PC-9 (cell line): ENCODE results near the gene MAN2A2. TPM values are rescaled to one million over a fixed set of nuclear protein-coding genes. Genes with fewer than 3 reads are reported as not detected.
"Not testable (repeated sequence)": the region's sequence is repeated elsewhere in the genome, so short reads cannot be mapped to it uniquely, and the experiment has no call there.

Experiments used
- BruUV-seq: library from RNA; stranded (reverse); fragments of 400-500 nt; replicated peaks from 2 replicates; lab custom pipeline; 2021; lab: Mats Ljungman, UMichigan
- CTCF ChIA-PET: fragments of 300-600 bp; sonication (Branson Sonifier 250); formaldehyde crosslinking; loops from one replicate; lab custom pipeline; 2022; ENCODE audit warnings: antibody characterized with exemption; lab: Charles Lee
- POLR2A ChIA-PET: fragments of 300-600 bp; sonication (Branson Sonifier 250); formaldehyde crosslinking; loops from one replicate; lab custom pipeline; 2022; ENCODE audit warnings: antibody characterized with exemption; ENCODE audit not compliant: unreplicated experiment; lab: Charles Lee
- DNase-seq, 2 experiments: peaks; one replicate each; pipeline versions ENCODE4 v3.0.0 to v3.0.0-alpha.2; 2015 to 2022; ENCODE audit warnings: mixed read lengths in 1 of 2
- H2AFZ ChIP-seq: fragments of 200-600 bp; sonication (generic); 2 replicates; pipeline ENCODE4 v1.8.1; 2017; ENCODE audit warnings: antibody characterized with exemption
- H3F3A ChIP-seq: fragments of 200-600 bp; sonication (generic); 2 replicates; pipeline ENCODE4 v1.8.1; 2017; ENCODE audit warnings: antibody characterized with exemption, mild to moderate bottlenecking, low read depth; ENCODE audit not compliant: insufficient read depth
- H3K27ac ChIP-seq: fragments of 200-600 bp; sonication (generic); 2 replicates; pipeline ENCODE4 v1.6.1; 2016; ENCODE audit warnings: mixed run types
- H3K27me3 ChIP-seq: fragments of 200-600 bp; sonication (generic); 2 replicates; pipeline ENCODE4 v1.6.1; 2016; ENCODE audit warnings: low read depth, mixed run types; ENCODE audit not compliant: insufficient read depth
- H3K36me3 ChIP-seq: fragments of 200-600 bp; sonication (generic); 2 replicates; pipeline ENCODE4 v1.6.1; 2016; ENCODE audit warnings: low read depth, mixed run types
- H3K4me1 ChIP-seq: fragments of 200-600 bp; sonication (generic); replicated peaks from 2 replicates; pipeline ENCODE4 v1.6.1; 2016; ENCODE audit warnings: mixed run types; ENCODE audit not compliant: insufficient read depth
- H3K4me2 ChIP-seq: fragments of 200-600 bp; sonication (generic); 2 replicates; pipeline ENCODE4 v1.6.1; 2017; ENCODE audit warnings: mixed run types
- H3K4me3 ChIP-seq: fragments of 200-600 bp; sonication (generic); 2 replicates; pipeline ENCODE4 v1.6.1; 2016; ENCODE audit warnings: mixed run types
- H3K79me2 ChIP-seq: fragments of 200-600 bp; sonication (generic); 2 replicates; pipeline ENCODE4 v1.6.1; 2017; ENCODE audit warnings: low read depth, mixed run types
- H3K9me2 ChIP-seq: fragments of 200-600 bp; sonication (generic); 2 replicates; pipeline ENCODE4 v1.8.1; 2017; ENCODE audit warnings: mild to moderate bottlenecking; ENCODE audit not compliant: insufficient read depth
- H3K9me3 ChIP-seq: fragments of 200-600 bp; sonication (generic); 2 replicates; pipeline ENCODE4 v1.8.1; 2016; ENCODE audit warnings: low read depth; ENCODE audit not compliant: insufficient read depth
- H4K20me1 ChIP-seq: fragments of 200-600 bp; sonication (generic); 2 replicates; pipeline ENCODE4 v1.8.1; 2017; ENCODE audit not compliant: insufficient read depth
- EZH2 ChIP-seq: fragments of 200-600 bp; sonication (generic); IDR thresholded peaks from 2 replicates; pipeline ENCODE4 v1.8.0; 2017; ENCODE audit warnings: antibody characterized with exemption, low read depth
- intact Hi-C: fragments of 100-400 bp; cut with micrococcal nuclease; formaldehyde crosslinking; loops from one replicate; pipeline ENCODE4 v1.10.0; 2022; ENCODE audit not compliant: unreplicated experiment
- total RNA-seq: library from RNA; stranded (reverse); gene quantifications from 2 replicates; pipeline ENCODE4 v1.2.3, GENCODE V29; 2021
- TF ChIP-seq, protein P1 (sequence below): fragments of 200-600 bp; sonication (generic); conservative IDR thresholded peaks from 2 replicates; pipeline ENCODE4 v1.6.1; 2017; ENCODE audit warnings: mixed run types, antibody characterized with exemption, mild to moderate bottlenecking, moderate library complexity

The MAN2A2 gene
- total RNA-seq, 1 experiment from 2014 or later = 27.1 TPM

DNA sequence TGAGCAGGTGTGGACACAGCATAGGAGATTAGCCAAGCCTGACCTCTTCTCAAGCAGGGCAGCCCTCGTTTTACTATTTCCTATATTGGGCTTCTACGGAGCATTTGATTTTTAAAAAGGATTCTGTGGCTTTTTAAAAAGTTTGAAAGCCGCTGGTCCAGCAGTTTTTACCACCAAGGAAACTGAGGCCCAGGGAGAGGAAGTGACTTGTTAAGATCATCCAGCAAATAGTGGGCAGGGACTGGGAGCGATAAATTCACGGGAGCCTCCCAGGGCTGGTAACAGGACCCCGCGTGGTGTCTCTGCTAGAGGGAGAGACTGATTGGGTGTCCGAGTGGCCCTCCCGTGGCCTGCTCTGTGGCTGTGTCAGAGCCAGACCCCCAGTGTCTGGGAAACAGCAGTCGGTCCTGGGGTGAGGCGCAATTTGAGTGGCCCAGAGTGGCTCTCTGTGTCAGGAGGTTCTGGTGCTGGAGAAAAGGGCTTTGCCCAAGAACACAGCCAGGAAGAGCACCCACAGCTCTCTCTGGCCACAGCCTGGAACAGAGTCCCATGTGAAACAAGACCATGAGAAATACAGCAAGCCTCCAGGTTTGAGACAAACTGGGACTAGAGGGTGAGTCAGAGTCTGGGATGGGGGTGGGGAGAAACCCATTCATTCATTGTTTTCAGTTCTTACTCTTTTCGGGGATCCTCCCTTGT, 30.5 kb upstream of the MAN2A2 start:
- Histone ChIP-seq H3K9me2 (no peaks in the 10 kb centered on the region), H3F3A (peaks cover 52% of the 10 kb centered on the region), H3K4me1 (peaks cover 54% of the 10 kb centered on the region), H4K20me1 (peaks cover 26% of the 10 kb centered on the region), H3K36me3 (peaks cover 5% of the 10 kb centered on the region; the same call in 1 of the 2 replicates), H3K79me2 (peaks cover 32% of the 10 kb centered on the region), H3K4me3 (peak overlapping the region; percentile 73), H3K27me3 (no peaks in the 10 kb centered on the region), H3K27ac (peak overlapping the region; percentile 49), H2AFZ (peak overlapping the region; percentile 61; the same call in 1 of the 2 replicates), H3K4me2 (peak overlapping the region; percentile 95), H3K9me3 (no peaks in the 10 kb centered on the region)
- intact Hi-C loops = loop anchor here (5.0 kb wide), 4 partner anchors 155 to 395 kb away; partner anchors contain the start of gene BLM
- DNase-seq = peak in 1 of 2 experiments; percentile 46
- BruUV-seq = TSS peak; percentile 26
- POLR2A ChIA-PET = no interaction called here
- TF ChIP-seq EZH2 = no peak
- TF ChIP-seq, protein P1, sequence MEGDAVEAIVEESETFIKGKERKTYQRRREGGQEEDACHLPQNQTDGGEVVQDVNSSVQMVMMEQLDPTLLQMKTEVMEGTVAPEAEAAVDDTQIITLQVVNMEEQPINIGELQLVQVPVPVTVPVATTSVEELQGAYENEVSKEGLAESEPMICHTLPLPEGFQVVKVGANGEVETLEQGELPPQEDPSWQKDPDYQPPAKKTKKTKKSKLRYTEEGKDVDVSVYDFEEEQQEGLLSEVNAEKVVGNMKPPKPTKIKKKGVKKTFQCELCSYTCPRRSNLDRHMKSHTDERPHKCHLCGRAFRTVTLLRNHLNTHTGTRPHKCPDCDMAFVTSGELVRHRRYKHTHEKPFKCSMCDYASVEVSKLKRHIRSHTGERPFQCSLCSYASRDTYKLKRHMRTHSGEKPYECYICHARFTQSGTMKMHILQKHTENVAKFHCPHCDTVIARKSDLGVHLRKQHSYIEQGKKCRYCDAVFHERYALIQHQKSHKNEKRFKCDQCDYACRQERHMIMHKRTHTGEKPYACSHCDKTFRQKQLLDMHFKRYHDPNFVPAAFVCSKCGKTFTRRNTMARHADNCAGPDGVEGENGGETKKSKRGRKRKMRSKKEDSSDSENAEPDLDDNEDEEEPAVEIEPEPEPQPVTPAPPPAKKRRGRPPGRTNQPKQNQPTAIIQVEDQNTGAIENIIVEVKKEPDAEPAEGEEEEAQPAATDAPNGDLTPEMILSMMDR = no peak
- CTCF ChIA-PET = no interaction called here

DNA sequence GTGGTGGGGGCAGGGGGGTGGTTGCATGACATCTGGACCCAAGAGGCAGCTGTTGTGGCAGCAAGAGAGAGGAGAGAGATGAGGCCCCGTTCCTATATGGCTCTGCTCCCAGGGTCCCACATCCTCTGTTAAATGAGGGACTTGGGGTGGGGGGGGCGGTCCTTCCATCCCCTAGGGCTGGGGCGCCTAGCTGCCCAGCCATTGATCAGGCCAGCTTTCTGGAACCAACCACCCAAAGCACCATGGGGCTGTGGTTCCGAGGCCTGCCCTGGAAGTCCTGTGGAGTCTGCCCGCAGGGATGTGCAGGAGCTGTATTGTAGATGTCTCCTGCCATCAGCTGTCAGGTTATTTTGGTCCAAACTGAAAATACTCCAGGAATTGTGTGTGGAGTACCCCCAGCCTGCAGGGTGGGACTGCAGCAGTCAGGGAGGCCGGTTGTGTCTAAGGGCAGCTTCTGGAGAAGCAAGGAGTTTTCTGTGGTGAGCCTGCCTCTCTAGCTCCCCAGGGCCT, 29.6 kb upstream of the MAN2A2 start:
- Histone ChIP-seq H3K4me3 (peak overlapping the region; percentile 73; the same call in 1 of the 2 replicates), H3K27ac (no peak overlapping the region), H4K20me1 (peaks cover 26% of the 10 kb centered on the region), H3K79me2 (peaks cover 32% of the 10 kb centered on the region), H3K4me2 (peak overlapping the region; percentile 95), H2AFZ (no peak overlapping the region), H3K4me1 (peaks cover 45% of the 10 kb centered on the region), H3K9me2 (no peaks in the 10 kb centered on the region), H3F3A (peaks cover 43% of the 10 kb centered on the region), H3K36me3 (peaks cover 9% of the 10 kb centered on the region; the same call in 1 of the 2 replicates), H3K27me3 (no peaks in the 10 kb centered on the region), H3K9me3 (no peaks in the 10 kb centered on the region)
- BruUV-seq = no TSS peak
- ChIA-PET POLR2A (no interaction called here), CTCF (no interaction called here)
- DNase-seq = no peak
- TF ChIP-seq, protein P1 = no peak
- TF ChIP-seq EZH2 = no peak
- intact Hi-C loops = loop anchor here (5.0 kb wide), 4 partner anchors 156 to 396 kb away; partner anchors contain the start of gene BLM

DNA sequence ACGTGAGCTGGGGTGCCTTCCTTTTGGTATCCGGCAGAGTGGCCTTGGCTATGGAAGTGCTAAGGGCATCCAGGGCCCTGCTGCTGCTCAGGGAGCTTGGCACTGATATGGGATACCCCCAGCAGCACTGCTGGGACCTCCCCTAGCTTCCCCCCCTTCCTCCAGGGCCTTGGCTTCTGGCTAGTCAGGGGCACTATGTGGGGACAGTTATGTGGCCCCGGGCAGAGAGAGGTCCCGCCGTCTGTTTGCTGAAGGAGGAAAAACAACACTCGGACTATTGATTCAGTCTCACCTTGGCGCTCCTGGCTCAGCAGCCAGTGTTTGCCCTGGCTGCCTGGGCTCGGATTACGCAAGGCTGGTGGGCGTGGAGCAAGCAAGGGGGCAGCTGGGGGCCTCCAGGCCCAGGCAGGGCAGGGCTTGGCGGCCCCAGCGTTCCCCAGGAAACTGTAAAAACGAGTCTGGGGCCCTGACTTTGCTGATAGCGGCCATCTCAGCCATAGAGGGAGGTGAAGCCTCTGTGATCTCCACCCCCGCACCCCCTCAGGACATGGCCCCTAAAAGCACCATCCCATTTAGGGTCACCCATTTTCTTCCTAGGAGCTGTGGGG, 29.0 kb upstream of the MAN2A2 start:
- Histone ChIP-seq H3K36me3 (peaks cover 9% of the 10 kb centered on the region; the same call in 1 of the 2 replicates), H3K4me3 (no peak overlapping the region; the same call in 1 of the 2 replicates), H4K20me1 (peaks cover 26% of the 10 kb centered on the region), H3K4me2 (peak overlapping the region; percentile 95), H3K9me2 (no peaks in the 10 kb centered on the region), H2AFZ (no peak overlapping the region), H3K9me3 (no peaks in the 10 kb centered on the region), H3K4me1 (peaks cover 39% of the 10 kb centered on the region), H3K27me3 (no peaks in the 10 kb centered on the region), H3F3A (peaks cover 37% of the 10 kb centered on the region), H3K27ac (no peak overlapping the region), H3K79me2 (peaks cover 32% of the 10 kb centered on the region)
- CTCF ChIA-PET = no interaction called here
- no peak for TF ChIP-seq EZH2
- TF ChIP-seq, protein P1 = no peak
- DNase-seq = peak; percentile 66 to 75
- BruUV-seq = no TSS peak
- intact Hi-C loops = loop anchor here (5.0 kb wide), 4 partner anchors 157 to 397 kb away; partner anchors contain the start of gene BLM
- POLR2A ChIA-PET = no interaction called here

DNA sequence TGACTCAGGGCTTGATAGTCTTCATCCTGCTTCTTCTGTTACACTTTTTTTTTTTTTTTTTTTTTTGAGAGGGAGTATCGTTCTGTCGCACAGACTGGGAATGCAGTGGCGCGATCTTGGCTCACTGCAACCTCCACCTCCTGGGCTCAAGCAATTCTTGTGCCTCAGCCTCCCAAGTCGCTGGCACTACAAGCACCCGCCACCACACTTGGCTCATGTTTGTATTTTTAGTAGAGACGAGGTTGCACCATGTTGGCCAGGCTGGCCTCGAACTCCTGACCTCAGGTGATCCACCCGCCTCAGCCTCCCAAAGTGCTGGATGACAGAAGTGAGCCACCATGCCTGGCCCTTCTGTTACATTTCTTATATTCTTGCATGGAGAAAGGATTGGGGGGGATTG, 28.1 kb upstream of the MAN2A2 start:
- H3K36me3 ChIP-seq, H3K27me3 ChIP-seq, CTCF ChIA-PET, H3K4me2 ChIP-seq, BruUV-seq, H2AFZ ChIP-seq, POLR2A ChIA-PET, H3K9me3 ChIP-seq, DNase-seq, H3K9me2 ChIP-seq, H3K4me3 ChIP-seq, H3K27ac ChIP-seq: not testable (repeated sequence)
- Histone ChIP-seq H3F3A (peaks cover 28% of the 10 kb centered on the region), H3K79me2 (peaks cover 32% of the 10 kb centered on the region), H4K20me1 (peaks cover 26% of the 10 kb centered on the region), H3K4me1 (peaks cover 31% of the 10 kb centered on the region)
- intact Hi-C loops = loop anchor here (5.0 kb wide), 4 partner anchors 158 to 398 kb away; partner anchors contain the start of gene BLM
